ENCODE data around the gene MYD88.

DNA sequence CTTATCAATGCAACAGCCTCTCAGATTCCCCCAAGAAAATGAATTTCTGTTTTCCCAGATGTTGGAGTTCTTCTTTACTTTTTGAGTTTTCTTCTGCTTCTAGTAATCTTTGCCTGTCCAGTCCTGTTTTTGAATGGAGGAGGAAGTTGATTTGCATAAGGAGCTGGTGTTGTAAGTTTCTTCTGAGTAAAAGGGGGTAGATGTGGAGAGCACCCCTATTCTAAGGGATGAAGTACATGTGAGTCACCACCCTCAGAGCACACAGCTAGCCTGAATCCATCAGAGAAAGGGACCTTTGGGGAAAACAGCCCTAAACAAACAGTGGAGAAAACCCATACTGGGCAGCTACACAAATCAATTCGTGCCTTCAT is 36.0 kb upstream of the MYD88 start:
- TF ChIP-seq CTCF (optimal IDR thresholded peaks at IDR 0.05 in 1 of 3, IDR thresholded peaks at IDR 0.05 in 1 of 3, conservative IDR thresholded peaks at IDR 0.05 in 1 of 3; ENCODE audit: extremely low read depth in 1 of 3, insufficient read depth in 2 of 3, low read length in 3 of 3) (no peak), EZH2 (IDR thresholded peaks at IDR 0.05; ENCODE audit: low read length) (no peak)
